ENCODE results near the gene HIPK3.
"Not testable (repeated sequence)": the region's sequence is repeated elsewhere in the genome, so short reads cannot be mapped to it uniquely, and the experiment has no call there.

HIPK3 gene

DNA sequence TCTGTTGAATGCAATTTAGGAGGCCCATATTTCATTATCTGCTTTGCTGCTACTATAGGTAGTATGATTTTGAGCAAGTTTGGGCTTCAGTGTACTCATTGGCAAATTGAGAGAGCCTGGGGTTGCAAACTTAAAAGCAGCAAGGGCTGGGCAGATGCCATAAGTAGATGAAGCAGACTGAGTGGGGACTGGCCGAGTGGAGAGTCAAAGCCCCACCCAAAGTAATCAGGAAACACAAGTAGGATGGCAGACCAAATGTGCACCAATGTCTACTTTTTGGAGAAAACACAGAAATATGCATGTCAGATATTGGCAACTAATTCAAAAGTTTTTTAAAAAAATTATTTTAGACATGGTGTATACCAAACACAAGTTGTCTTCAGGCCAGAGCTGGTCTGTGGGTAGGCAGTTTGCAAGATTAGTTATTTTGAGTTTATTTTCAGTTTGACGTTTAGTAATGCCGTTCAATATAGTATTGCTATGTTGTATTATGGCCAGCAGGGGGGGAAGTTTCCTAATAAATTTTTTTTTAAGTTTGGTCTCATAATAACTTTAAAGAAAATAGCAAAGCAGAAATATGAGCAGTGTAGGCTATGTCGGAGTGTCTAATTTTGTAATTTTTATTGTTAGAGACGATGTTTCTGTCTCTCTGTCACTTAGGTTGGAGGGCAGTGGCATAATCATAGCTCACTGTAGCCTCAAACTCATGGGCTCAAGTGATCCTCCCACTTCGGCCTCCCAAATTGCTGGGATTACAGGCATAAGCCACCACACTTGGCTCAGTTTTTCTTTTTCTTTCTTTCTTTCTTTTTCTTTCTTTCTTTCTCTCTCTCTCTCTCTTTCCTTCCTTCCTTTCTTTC, 105.1 kb downstream of the HIPK3 start:
- FAIRE-seq (no peak), DNase-seq (ENCODE audit: insufficient read length, low spot score) (no peak)
- TF ChIP-seq, protein P1, sequence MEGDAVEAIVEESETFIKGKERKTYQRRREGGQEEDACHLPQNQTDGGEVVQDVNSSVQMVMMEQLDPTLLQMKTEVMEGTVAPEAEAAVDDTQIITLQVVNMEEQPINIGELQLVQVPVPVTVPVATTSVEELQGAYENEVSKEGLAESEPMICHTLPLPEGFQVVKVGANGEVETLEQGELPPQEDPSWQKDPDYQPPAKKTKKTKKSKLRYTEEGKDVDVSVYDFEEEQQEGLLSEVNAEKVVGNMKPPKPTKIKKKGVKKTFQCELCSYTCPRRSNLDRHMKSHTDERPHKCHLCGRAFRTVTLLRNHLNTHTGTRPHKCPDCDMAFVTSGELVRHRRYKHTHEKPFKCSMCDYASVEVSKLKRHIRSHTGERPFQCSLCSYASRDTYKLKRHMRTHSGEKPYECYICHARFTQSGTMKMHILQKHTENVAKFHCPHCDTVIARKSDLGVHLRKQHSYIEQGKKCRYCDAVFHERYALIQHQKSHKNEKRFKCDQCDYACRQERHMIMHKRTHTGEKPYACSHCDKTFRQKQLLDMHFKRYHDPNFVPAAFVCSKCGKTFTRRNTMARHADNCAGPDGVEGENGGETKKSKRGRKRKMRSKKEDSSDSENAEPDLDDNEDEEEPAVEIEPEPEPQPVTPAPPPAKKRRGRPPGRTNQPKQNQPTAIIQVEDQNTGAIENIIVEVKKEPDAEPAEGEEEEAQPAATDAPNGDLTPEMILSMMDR (IDR thresholded peaks at IDR 0.05; ENCODE audit: insufficient read depth, missing control alignments): peak; percentile 66

DNA sequence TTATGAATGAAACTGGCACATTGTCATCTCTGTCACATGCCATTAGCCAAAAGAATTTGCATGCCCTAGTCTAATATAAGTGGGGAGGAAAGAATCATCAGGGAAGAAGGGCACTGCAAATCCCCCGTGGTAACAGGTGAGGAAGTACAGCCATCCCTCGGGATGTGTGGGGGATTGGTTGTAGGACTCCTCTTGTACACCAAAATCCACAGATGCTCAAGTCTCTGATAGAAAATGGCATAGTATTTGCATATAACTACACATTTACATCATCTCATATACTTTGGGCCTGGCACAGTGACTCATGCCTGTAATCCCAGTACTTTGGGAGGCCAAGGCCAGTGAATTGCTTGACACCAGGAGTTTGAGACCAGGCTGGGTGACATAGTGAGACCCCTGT, 109.7 kb downstream of the HIPK3 start:
- TF ChIP-seq, protein P1 (IDR thresholded peaks at IDR 0.05; ENCODE audit: insufficient read depth, missing control alignments): no peak
- FAIRE-seq (no peak), DNase-seq (ENCODE audit: insufficient read length, low spot score) (no peak)

GRCh38 chr11:33368475-33368874, 111.3 kb downstream of the HIPK3 start:
- FAIRE-seq; DNase-seq (ENCODE audit: insufficient read length, low spot score): not testable (repeated sequence)

- DNase-seq (ENCODE audit: insufficient read length, low spot score) (no peak), FAIRE-seq (no peak)
- TF ChIP-seq, protein P1 (IDR thresholded peaks at IDR 0.05; ENCODE audit: insufficient read depth, missing control alignments): no peak
Observed at GRCh38 chr11:33368931-33369330, 111.8 kb downstream of the HIPK3 start.

DNA sequence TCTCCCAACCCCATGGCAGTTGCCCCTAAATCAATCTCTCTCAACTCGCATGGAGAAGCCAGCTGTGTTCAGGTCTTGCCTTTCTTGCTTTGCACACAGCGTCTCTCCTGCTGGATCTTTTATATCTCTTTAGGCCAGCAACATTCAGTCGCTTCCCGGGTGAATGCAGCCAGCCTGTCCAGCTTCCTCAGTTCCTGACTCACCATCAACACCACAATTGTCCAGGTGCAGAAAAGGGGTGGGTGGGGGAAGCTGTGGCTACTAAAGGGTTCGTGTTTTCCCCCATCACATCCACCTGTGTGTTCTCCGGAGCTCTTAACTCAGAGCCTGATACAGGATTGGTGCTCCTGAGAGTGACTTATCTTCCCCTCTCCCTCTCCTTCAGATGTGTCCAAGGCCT, 116.5 kb downstream of the HIPK3 start:
- TF ChIP-seq, protein P1 (IDR thresholded peaks at IDR 0.05; ENCODE audit: insufficient read depth, missing control alignments): no peak
- FAIRE-seq: no peak
- no peak for DNase-seq (ENCODE audit: insufficient read length, low spot score)

GRCh38 chr11:33375236-33375635, 118.1 kb downstream of the HIPK3 start:
- TF ChIP-seq, protein P1 (IDR thresholded peaks at IDR 0.05; ENCODE audit: insufficient read depth, missing control alignments): no peak
- FAIRE-seq (no peak), DNase-seq (ENCODE audit: insufficient read length, low spot score) (no peak)

GRCh38 chr11:33375688-33376311, 118.6 kb downstream of the HIPK3 start, which contains the start of gene KIAA1549L:
Gene KIAA1549L (plus strand): TSS chr11:33376108.
- no peak for FAIRE-seq
- DNase-seq (ENCODE audit: insufficient read length, low spot score): peak; percentile 37
- TF ChIP-seq, protein P1 (IDR thresholded peaks at IDR 0.05; ENCODE audit: insufficient read depth, missing control alignments): no peak

Data from D721Med (cell line).